HuH-7 (cell line): ENCODE results near the gene TBX15.

ENCODE experiments used
- DNase-seq: peaks from one replicate; pipeline ENCODE4 v3.0.0; 2011; ENCODE audit warnings: low spot score

The TBX15 gene

DNA sequence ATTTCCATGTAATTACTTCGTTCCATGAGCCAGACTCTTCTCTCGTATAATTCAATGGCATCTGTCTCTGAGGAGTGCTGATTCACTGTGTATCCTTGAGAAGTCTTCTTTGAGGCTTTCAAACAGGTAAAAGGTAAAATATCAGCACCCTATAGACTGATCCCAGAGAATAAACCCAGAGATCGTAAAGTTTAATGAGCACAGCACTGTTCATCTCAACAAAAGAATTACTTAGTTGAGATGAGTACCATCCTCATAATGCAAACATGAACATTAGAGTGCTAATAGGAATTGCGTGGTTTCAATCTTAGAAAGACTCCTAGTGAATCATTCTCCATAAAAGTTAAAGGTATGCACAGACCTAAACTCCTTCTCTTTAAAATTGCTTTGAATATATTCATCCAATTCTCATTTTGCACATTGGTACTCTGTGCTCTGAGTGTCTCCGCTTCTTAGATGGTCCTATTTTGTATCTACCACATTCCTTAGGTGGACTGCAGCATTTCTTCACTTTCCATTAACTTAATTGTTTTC is 97.2 kb downstream of the TBX15 start:
- no peak for DNase-seq

DNA sequence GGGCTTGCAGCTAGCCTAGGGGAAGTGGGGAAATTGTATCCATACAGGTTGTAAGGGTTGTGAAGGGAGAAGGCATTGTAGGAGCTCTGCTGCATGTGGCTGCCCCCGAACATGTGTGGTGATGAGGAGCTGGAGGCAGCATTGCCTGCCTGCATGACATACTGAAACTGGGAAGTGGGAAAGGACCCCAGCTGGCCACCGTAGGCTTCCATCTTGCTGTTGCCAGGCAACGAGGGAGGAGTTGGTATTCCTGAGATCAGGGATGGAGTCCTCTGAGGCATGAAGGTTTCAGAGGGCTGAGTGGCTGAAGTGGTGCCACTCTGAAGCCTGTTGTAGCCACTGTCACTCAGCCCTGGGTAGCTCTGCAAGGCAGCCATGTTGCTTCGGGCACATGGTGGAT is 103.2 kb downstream of the TBX15 start:
- DNase-seq, result no peak

GRCh38 chr1:118881751-118882150 is 106.4 kb downstream of the TBX15 start:
- DNase-seq, result no peak

- DNase-seq, result no peak
Measured at GRCh38 chr1:118878661-118879060, 109.5 kb downstream of the TBX15 start.

DNA sequence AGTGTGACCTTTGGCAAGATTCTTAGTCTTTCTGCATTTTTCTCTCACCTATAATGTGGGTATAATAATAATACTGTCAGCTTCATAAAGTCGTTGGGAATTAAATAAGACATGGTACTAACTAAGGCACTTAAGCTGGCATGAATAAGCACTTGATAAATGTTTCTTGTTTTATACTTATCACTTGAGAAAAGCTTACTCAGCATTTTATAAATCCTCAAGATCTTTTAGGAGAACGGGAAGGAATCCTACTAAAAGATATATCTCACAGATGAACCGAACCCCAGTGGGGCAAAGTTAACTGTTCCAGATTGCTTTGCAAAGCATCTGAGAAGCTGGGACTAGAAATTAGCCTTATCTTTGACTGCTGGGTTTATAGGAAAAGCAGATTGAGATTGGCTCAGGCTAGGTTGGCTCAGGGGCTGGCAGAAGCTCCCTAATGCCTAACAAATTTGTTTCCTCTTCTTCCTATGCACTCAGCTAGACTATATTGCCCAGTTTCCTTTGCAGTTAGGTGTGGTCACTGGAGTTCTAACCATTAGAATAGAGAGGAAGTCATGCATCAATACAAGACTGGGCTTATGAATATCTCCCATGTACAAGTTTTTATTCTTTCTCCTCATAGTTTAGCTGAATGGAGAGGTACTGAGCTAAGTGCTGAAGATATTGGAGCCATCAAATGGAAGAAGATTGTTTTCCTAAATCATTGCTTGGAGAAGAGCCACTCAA is 110.3 kb downstream of the TBX15 start:
- DNase-seq, result no peak

- no peak for DNase-seq
Measured at GRCh38 chr1:118871582-118872171, 116.5 kb downstream of the TBX15 start.

GRCh38 chr1:118868387-118868786 is 119.8 kb downstream of the TBX15 start:
- no peak for DNase-seq

- no peak for DNase-seq
Measured at GRCh38 chr1:118866330-118866729, 121.8 kb downstream of the TBX15 start.

GRCh38 chr1:118863688-118864087 is 124.5 kb downstream of the TBX15 start:
- DNase-seq, result no peak

- no peak for DNase-seq
Measured at GRCh38 chr1:118862755-118863154, 125.4 kb downstream of the TBX15 start.

GRCh38 chr1:118861216-118861615 is 126.9 kb downstream of the TBX15 start:
- no peak for DNase-seq

DNA sequence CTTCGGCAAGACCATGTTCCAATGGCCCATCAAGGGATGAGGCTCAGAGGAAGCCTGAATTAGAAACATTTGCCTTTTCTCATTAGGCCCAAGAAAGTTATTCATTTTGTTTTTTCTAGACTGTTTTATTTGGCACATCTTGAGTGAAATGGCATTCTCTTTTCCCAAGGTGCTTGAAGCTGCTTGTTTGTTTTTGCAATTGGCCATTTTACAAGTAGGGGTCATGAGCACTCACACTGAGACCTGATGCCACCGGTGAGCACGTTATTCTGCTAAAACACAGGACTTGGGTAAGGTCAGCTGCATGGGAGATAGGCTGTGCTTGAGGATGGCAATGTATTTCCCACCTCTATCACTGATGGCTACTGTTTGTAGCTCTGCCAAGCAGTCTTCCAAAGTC is 128.1 kb downstream of the TBX15 start:
- no peak for DNase-seq

DNA sequence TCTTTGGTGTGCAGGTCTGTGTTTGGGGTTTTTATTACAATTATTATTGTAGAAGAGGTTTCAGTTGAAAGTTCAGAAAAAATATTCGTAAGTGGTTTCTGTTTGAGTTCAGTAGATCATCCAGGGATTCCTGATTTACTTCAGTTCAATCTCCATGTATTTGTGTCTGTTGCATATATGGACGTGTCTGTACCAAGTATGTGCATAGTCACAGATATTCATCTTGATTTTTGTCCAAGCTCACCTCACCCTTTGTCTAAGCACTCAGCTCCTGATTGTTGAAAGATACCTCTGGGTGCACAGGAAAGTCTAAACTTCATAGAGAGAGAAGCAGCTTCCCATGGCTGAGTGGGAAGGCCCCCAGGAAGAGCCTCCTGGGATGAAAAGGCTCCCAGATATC is 141.7 kb downstream of the TBX15 start:
- no peak for DNase-seq

- peak; percentile 9 for DNase-seq
Measured at GRCh38 chr1:118842452-118843201, 145.5 kb downstream of the TBX15 start.

- no peak for DNase-seq
Measured at GRCh38 chr1:118841521-118841920, 146.6 kb downstream of the TBX15 start.
